ENCODE data around the gene DNAJC25.

DNAJC25 gene

GRCh38 chr9:111605041-111605559 is 26.0 kb upstream of the DNAJC25 start:
- Histone ChIP-seq H2AFZ (ENCODE audit: low read depth, low read length) (no peak overlapping the region), H3K4me2 (ENCODE audit: low read length) (no peak overlapping the region), H3K27me3 (ENCODE audit: low read depth, low read length) (no peaks in the 10 kb centered on the region), H3K36me3 (replicated peaks; ENCODE audit: low read depth, low read length) (no peaks in the 10 kb centered on the region), H3K79me2 (ENCODE audit: low read length) (no peaks in the 10 kb centered on the region), H3K27ac (ENCODE audit: low read length) (no peak overlapping the region), H3K9me3 (ENCODE audit: insufficient read depth, low read length) (no peaks in the 10 kb centered on the region), H3K4me3 (ENCODE audit: low read length) (no peak overlapping the region), H3K9ac (ENCODE audit: low read length) (no peak overlapping the region), H3K4me1 (ENCODE audit: low read length) (no peaks in the 10 kb centered on the region), H4K20me1 (ENCODE audit: insufficient read depth, low read length) (no peaks in the 10 kb centered on the region)
- TF ChIP-seq CTCF (IDR thresholded peaks at IDR 0.05; ENCODE audit: low read depth, low read length) (no peak), EZH2phosphoT487 (IDR thresholded peaks at IDR 0.05; ENCODE audit: low read depth) (no peak)

- Histone ChIP-seq H3K4me3 (ENCODE audit: low read length) (no peak overlapping the region), H4K20me1 (ENCODE audit: insufficient read depth, low read length) (no peaks in the 10 kb centered on the region), H3K27me3 (ENCODE audit: low read depth, low read length) (no peaks in the 10 kb centered on the region), H3K4me2 (ENCODE audit: low read length) (no peak overlapping the region), H3K79me2 (ENCODE audit: low read length) (no peaks in the 10 kb centered on the region), H2AFZ (ENCODE audit: low read depth, low read length) (no peak overlapping the region), H3K9me3 (ENCODE audit: insufficient read depth, low read length) (no peaks in the 10 kb centered on the region), H3K27ac (ENCODE audit: low read length) (no peak overlapping the region), H3K4me1 (ENCODE audit: low read length) (no peaks in the 10 kb centered on the region), H3K9ac (ENCODE audit: low read length) (no peak overlapping the region), H3K36me3 (replicated peaks; ENCODE audit: low read depth, low read length) (no peaks in the 10 kb centered on the region)
- TF ChIP-seq CTCF (IDR thresholded peaks at IDR 0.05; ENCODE audit: low read depth, low read length) (no peak), EZH2phosphoT487 (IDR thresholded peaks at IDR 0.05; ENCODE audit: low read depth) (no peak)
Measured at GRCh38 chr9:111610149-111610548, 21.0 kb upstream of the DNAJC25 start.

GRCh38 chr9:111610845-111611244 is 20.3 kb upstream of the DNAJC25 start:
- Histone ChIP-seq H4K20me1 (ENCODE audit: insufficient read depth, low read length) (no peaks in the 10 kb centered on the region), H3K79me2 (ENCODE audit: low read length) (no peaks in the 10 kb centered on the region), H3K9ac (ENCODE audit: low read length) (no peak overlapping the region), H3K4me3 (ENCODE audit: low read length) (no peak overlapping the region), H3K4me1 (ENCODE audit: low read length) (no peaks in the 10 kb centered on the region), H2AFZ (ENCODE audit: low read depth, low read length) (no peak overlapping the region), H3K9me3 (ENCODE audit: insufficient read depth, low read length) (no peaks in the 10 kb centered on the region), H3K4me2 (ENCODE audit: low read length) (no peak overlapping the region), H3K27ac (ENCODE audit: low read length) (no peak overlapping the region), H3K36me3 (replicated peaks; ENCODE audit: low read depth, low read length) (no peaks in the 10 kb centered on the region), H3K27me3 (ENCODE audit: low read depth, low read length) (peaks cover 2% of the 10 kb centered on the region; the same call in 1 of the 2 replicates)
- TF ChIP-seq CTCF (IDR thresholded peaks at IDR 0.05; ENCODE audit: low read depth, low read length), result no peak
- no peak for TF ChIP-seq EZH2phosphoT487 (IDR thresholded peaks at IDR 0.05; ENCODE audit: low read depth)

- Histone ChIP-seq H3K4me2 (ENCODE audit: low read length) (no peak overlapping the region), H3K27me3 (ENCODE audit: low read depth, low read length) (peaks cover 4% of the 10 kb centered on the region; the same call in 1 of the 2 replicates), H3K4me1 (ENCODE audit: low read length) (no peaks in the 10 kb centered on the region), H3K9me3 (ENCODE audit: insufficient read depth, low read length) (no peaks in the 10 kb centered on the region), H3K36me3 (replicated peaks; ENCODE audit: low read depth, low read length) (no peaks in the 10 kb centered on the region), H3K27ac (ENCODE audit: low read length) (no peak overlapping the region), H4K20me1 (ENCODE audit: insufficient read depth, low read length) (no peaks in the 10 kb centered on the region), H3K4me3 (ENCODE audit: low read length) (no peak overlapping the region), H3K79me2 (ENCODE audit: low read length) (no peaks in the 10 kb centered on the region), H3K9ac (ENCODE audit: low read length) (no peak overlapping the region), H2AFZ (ENCODE audit: low read depth, low read length) (no peak overlapping the region)
- TF ChIP-seq EZH2phosphoT487 (IDR thresholded peaks at IDR 0.05; ENCODE audit: low read depth), result no peak
Measured at GRCh38 chr9:111613436-111614040, 17.6 kb upstream of the DNAJC25 start.
